Progenitor cell of endocrine pancreas (in vitro differentiated cells): ENCODE measurements around the gene CLSTN3. TPM values are rescaled to one million over a fixed set of nuclear protein-coding genes. Genes with fewer than 3 reads are reported as not detected.

Experiments
- DNase-seq: peaks from one replicate; pipeline ENCODE4 v3.0.0; 2021; ENCODE audit warnings: low spot score; ENCODE audit not compliant: unreplicated experiment
- H3K27ac Mint-ChIP-seq: 2 replicates; pipeline ENCODE4 v1.8.0; 2021; ENCODE audit warnings: mild to moderate bottlenecking, moderate library complexity, mixed read lengths
- H3K27me3 Mint-ChIP-seq: 2 replicates; pipeline ENCODE4 v1.8.0; 2021; ENCODE audit warnings: mixed read lengths
- H3K36me3 Mint-ChIP-seq: 2 replicates; pipeline ENCODE4 v1.8.0; 2022; ENCODE audit warnings: mixed read lengths; ENCODE audit not compliant: insufficient read depth
- H3K4me1 Mint-ChIP-seq: 2 replicates; pipeline ENCODE4 v1.8.0; 2021; ENCODE audit warnings: low read depth, mixed read lengths
- H3K4me3 Mint-ChIP-seq: 2 replicates; pipeline ENCODE4 v1.8.0; 2021; ENCODE audit warnings: low read depth, mild to moderate bottlenecking, moderate library complexity, mixed read lengths
- H3K9me3 Mint-ChIP-seq: 2 replicates; pipeline ENCODE4 v1.8.0; 2021; ENCODE audit warnings: low read depth, mixed read lengths
- CTCF ChIP-seq: fragments of 200-600 bp; sonication (generic); IDR thresholded peaks from one replicate; pipeline ENCODE4 v1.5.0; 2021; ENCODE audit warnings: antibody characterized with exemption, mild to moderate bottlenecking; ENCODE audit not compliant: unreplicated experiment
- total RNA-seq: library from RNA; stranded (reverse); gene quantifications from 2 replicates; pipeline ENCODE4 v1.2.1, GENCODE V29; 2021

CLSTN3 gene
- total RNA-seq, 1 donor from 2014 or later: 202 TPM

- Mint-ChIP-seq H3K27ac (no peak overlapping the region), H3K4me1 (peaks cover 25% of the 10 kb centered on the region), H3K36me3 (peaks cover 35% of the 10 kb centered on the region), H3K9me3 (no peaks in the 10 kb centered on the region), H3K27me3 (no peaks in the 10 kb centered on the region), H3K4me3 (no peak overlapping the region)
- no peak for DNase-seq
- TF ChIP-seq CTCF: no peak
Observed at GRCh38 chr12:7134396-7135166, 4.4 kb downstream of the CLSTN3 start.

- Mint-ChIP-seq H3K27ac (no peak overlapping the region), H3K27me3 (no peaks in the 10 kb centered on the region), H3K9me3 (no peaks in the 10 kb centered on the region), H3K4me3 (no peak overlapping the region), H3K36me3 (peaks cover 40% of the 10 kb centered on the region), H3K4me1 (peaks cover 19% of the 10 kb centered on the region)
- no peak for DNase-seq
- no peak for TF ChIP-seq CTCF
Observed at GRCh38 chr12:7136071-7136470, 5.9 kb downstream of the CLSTN3 start.

GRCh38 chr12:7136676-7137075, 6.5 kb downstream of the CLSTN3 start:
- no peak for DNase-seq
- peaks cover 43% of the 10 kb centered on the region for H3K36me3 Mint-ChIP-seq
- no peak overlapping the region for H3K27ac Mint-ChIP-seq
- TF ChIP-seq CTCF: no peak
- no peak overlapping the region for H3K4me3 Mint-ChIP-seq
- H3K27me3 Mint-ChIP-seq: no peaks in the 10 kb centered on the region
- no peaks in the 10 kb centered on the region for H3K9me3 Mint-ChIP-seq
- H3K4me1 Mint-ChIP-seq: peaks cover 13% of the 10 kb centered on the region

GRCh38 chr12:7137908-7138307, 7.7 kb downstream of the CLSTN3 start:
- Mint-ChIP-seq H3K9me3 (no peaks in the 10 kb centered on the region), H3K27ac (no peak overlapping the region), H3K4me1 (peaks cover 1% of the 10 kb centered on the region), H3K4me3 (no peak overlapping the region), H3K27me3 (no peaks in the 10 kb centered on the region), H3K36me3 (peaks cover 53% of the 10 kb centered on the region)
- TF ChIP-seq CTCF: no peak
- no peak for DNase-seq

- H3K9me3 Mint-ChIP-seq: no peaks in the 10 kb centered on the region
- TF ChIP-seq CTCF: no peak
- no peak overlapping the region for H3K27ac Mint-ChIP-seq
- DNase-seq: no peak
- no peak overlapping the region for H3K4me3 Mint-ChIP-seq
- H3K27me3 Mint-ChIP-seq: no peaks in the 10 kb centered on the region
- H3K36me3 Mint-ChIP-seq: peaks cover 52% of the 10 kb centered on the region
- no peaks in the 10 kb centered on the region for H3K4me1 Mint-ChIP-seq
Observed at GRCh38 chr12:7139200-7139599, 9.0 kb downstream of the CLSTN3 start.
